ENCODE measurements around the gene MYCBP2. TPM values are rescaled to one million over a fixed set of nuclear protein-coding genes. Genes with fewer than 3 reads are reported as not detected.
A peak's percentile ranks its signal among the peaks of the same experiment; 100 is the strongest.

The MYCBP2 gene
- total RNA-seq, 1 donor from 2014 or later, result 96.4 TPM

GRCh38 chr13:77171451-77171850 is 155.4 kb downstream of the MYCBP2 start:
- peaks cover 37% of the 10 kb centered on the region for H3K36me3 Mint-ChIP-seq (ENCODE audit: low read depth)
- no peak overlapping the region for H3K27ac Mint-ChIP-seq
- no peak overlapping the region for H3K4me3 Mint-ChIP-seq
- H3K27me3 Mint-ChIP-seq (ENCODE audit: insufficient read depth), result no peaks in the 10 kb centered on the region
- intact Hi-C loops (cut with micrococcal nuclease), result no loop called here
- H3K4me1 Mint-ChIP-seq (ENCODE audit: low read depth), result peaks cover 13% of the 10 kb centered on the region
- no peaks in the 10 kb centered on the region for H3K9me3 Mint-ChIP-seq
- no peak for DNase-seq (ENCODE audit: low spot score)

GRCh38 chr13:77168237-77168636 is 158.7 kb downstream of the MYCBP2 start:
- intact Hi-C loops (cut with micrococcal nuclease), result no loop called here
- H3K4me1 Mint-ChIP-seq (ENCODE audit: low read depth), result peaks cover 11% of the 10 kb centered on the region
- H3K36me3 Mint-ChIP-seq (ENCODE audit: low read depth), result peaks cover 56% of the 10 kb centered on the region
- no peaks in the 10 kb centered on the region for H3K27me3 Mint-ChIP-seq (ENCODE audit: insufficient read depth)
- no peak overlapping the region for H3K4me3 Mint-ChIP-seq
- H3K9me3 Mint-ChIP-seq, result no peaks in the 10 kb centered on the region
- no peak for DNase-seq (ENCODE audit: low spot score)
- peak overlapping the region; percentile 37 for H3K27ac Mint-ChIP-seq

GRCh38 chr13:77150651-77151050 is 176.2 kb downstream of the MYCBP2 start:
- H3K9me3 Mint-ChIP-seq, result no peaks in the 10 kb centered on the region
- H3K27ac Mint-ChIP-seq, result no peak overlapping the region
- no peak overlapping the region for H3K4me3 Mint-ChIP-seq
- H3K27me3 Mint-ChIP-seq (ENCODE audit: insufficient read depth), result no peaks in the 10 kb centered on the region
- DNase-seq (ENCODE audit: low spot score), result no peak
- H3K36me3 Mint-ChIP-seq (ENCODE audit: low read depth), result peaks cover 34% of the 10 kb centered on the region
- no peaks in the 10 kb centered on the region for H3K4me1 Mint-ChIP-seq (ENCODE audit: low read depth)
- intact Hi-C loops (cut with micrococcal nuclease), result no loop called here

- H3K27me3 Mint-ChIP-seq (ENCODE audit: insufficient read depth), result no peaks in the 10 kb centered on the region
- H3K4me3 Mint-ChIP-seq, result no peak overlapping the region
- intact Hi-C loops (cut with micrococcal nuclease), result no loop called here
- H3K36me3 Mint-ChIP-seq (ENCODE audit: low read depth), result peaks cover 37% of the 10 kb centered on the region
- no peaks in the 10 kb centered on the region for H3K4me1 Mint-ChIP-seq (ENCODE audit: low read depth)
- no peaks in the 10 kb centered on the region for H3K9me3 Mint-ChIP-seq
- DNase-seq (ENCODE audit: low spot score), result no peak
- H3K27ac Mint-ChIP-seq, result no peak overlapping the region
Measured at GRCh38 chr13:77143431-77143830, 183.5 kb downstream of the MYCBP2 start.

- H3K4me3 Mint-ChIP-seq, result no peak overlapping the region
- no peaks in the 10 kb centered on the region for H3K4me1 Mint-ChIP-seq (ENCODE audit: low read depth)
- no peak overlapping the region for H3K27ac Mint-ChIP-seq
- H3K9me3 Mint-ChIP-seq, result no peaks in the 10 kb centered on the region
- H3K36me3 Mint-ChIP-seq (ENCODE audit: low read depth), result peaks cover 42% of the 10 kb centered on the region
- intact Hi-C loops (cut with micrococcal nuclease), result no loop called here
- no peak for DNase-seq (ENCODE audit: low spot score)
- H3K27me3 Mint-ChIP-seq (ENCODE audit: insufficient read depth), result no peaks in the 10 kb centered on the region
Measured at GRCh38 chr13:77139306-77139705, 187.6 kb downstream of the MYCBP2 start.

- Mint-ChIP-seq H3K36me3 (ENCODE audit: low read depth) (peaks cover 41% of the 10 kb centered on the region), H3K9me3 (no peaks in the 10 kb centered on the region)
- intact Hi-C loops (cut with micrococcal nuclease), result no loop called here
Measured at GRCh38 chr13:77138813-77139212, 188.1 kb downstream of the MYCBP2 start.

GRCh38 chr13:77136902-77137420 is 189.9 kb downstream of the MYCBP2 start:
- Mint-ChIP-seq H3K27ac (no peak overlapping the region), H3K4me1 (ENCODE audit: low read depth) (no peaks in the 10 kb centered on the region), H3K9me3 (no peaks in the 10 kb centered on the region), H3K36me3 (ENCODE audit: low read depth) (peaks cover 38% of the 10 kb centered on the region), H3K27me3 (ENCODE audit: insufficient read depth) (no peaks in the 10 kb centered on the region), H3K4me3 (no peak overlapping the region)
- intact Hi-C loops (cut with micrococcal nuclease), result no loop called here
- no peak for DNase-seq (ENCODE audit: low spot score)

More at GRCh38 chr13:77138813-77139212, 188.1 kb downstream of the MYCBP2 start:
- no peak overlapping the region for H3K27ac Mint-ChIP-seq
- H3K27me3 Mint-ChIP-seq (ENCODE audit: insufficient read depth), result no peaks in the 10 kb centered on the region
- DNase-seq (ENCODE audit: low spot score), result no peak
- H3K4me3 Mint-ChIP-seq, result no peak overlapping the region
- H3K4me1 Mint-ChIP-seq (ENCODE audit: low read depth), result no peaks in the 10 kb centered on the region

GRCh38 chr13:77124423-77124822 is 202.5 kb downstream of the MYCBP2 start:
- intact Hi-C loops (cut with micrococcal nuclease), result no loop called here
- Mint-ChIP-seq H3K36me3 (ENCODE audit: low read depth) (peaks cover 14% of the 10 kb centered on the region), H3K27ac (no peak overlapping the region), H3K4me1 (ENCODE audit: low read depth) (peaks cover 6% of the 10 kb centered on the region), H3K9me3 (no peaks in the 10 kb centered on the region), H3K4me3 (no peak overlapping the region), H3K27me3 (ENCODE audit: insufficient read depth) (no peaks in the 10 kb centered on the region)
- DNase-seq (ENCODE audit: low spot score), result no peak

GRCh38 chr13:77118134-77118533 is 208.8 kb downstream of the MYCBP2 start:
- H3K9me3 Mint-ChIP-seq, result no peaks in the 10 kb centered on the region
- H3K27me3 Mint-ChIP-seq (ENCODE audit: insufficient read depth), result no peaks in the 10 kb centered on the region
- intact Hi-C loops (cut with micrococcal nuclease), result no loop called here
- no peak for DNase-seq (ENCODE audit: low spot score)
- H3K36me3 Mint-ChIP-seq (ENCODE audit: low read depth), result peaks cover 27% of the 10 kb centered on the region
- H3K4me3 Mint-ChIP-seq, result no peak overlapping the region
- H3K4me1 Mint-ChIP-seq (ENCODE audit: low read depth), result peaks cover 6% of the 10 kb centered on the region
- no peak overlapping the region for H3K27ac Mint-ChIP-seq

- H3K4me3 Mint-ChIP-seq, result no peak overlapping the region
- H3K9me3 Mint-ChIP-seq, result peaks cover 13% of the 10 kb centered on the region
- H3K27me3 Mint-ChIP-seq (ENCODE audit: insufficient read depth), result no peaks in the 10 kb centered on the region
- H3K4me1 Mint-ChIP-seq (ENCODE audit: low read depth), result no peaks in the 10 kb centered on the region
- peaks cover 46% of the 10 kb centered on the region for H3K36me3 Mint-ChIP-seq (ENCODE audit: low read depth)
- intact Hi-C loops (cut with micrococcal nuclease), result no loop called here
- DNase-seq (ENCODE audit: low spot score), result no peak
- no peak overlapping the region for H3K27ac Mint-ChIP-seq
Measured at GRCh38 chr13:77114271-77114670, 212.6 kb downstream of the MYCBP2 start.

GRCh38 chr13:77113496-77113895 is 213.4 kb downstream of the MYCBP2 start:
- H3K4me1 Mint-ChIP-seq (ENCODE audit: low read depth), result no peaks in the 10 kb centered on the region
- intact Hi-C loops (cut with micrococcal nuclease), result no loop called here
- H3K4me3 Mint-ChIP-seq, result no peak overlapping the region
- no peaks in the 10 kb centered on the region for H3K27me3 Mint-ChIP-seq (ENCODE audit: insufficient read depth)
- DNase-seq (ENCODE audit: low spot score), result no peak
- peaks cover 13% of the 10 kb centered on the region for H3K9me3 Mint-ChIP-seq
- H3K36me3 Mint-ChIP-seq (ENCODE audit: low read depth), result peaks cover 47% of the 10 kb centered on the region
- no peak overlapping the region for H3K27ac Mint-ChIP-seq

GRCh38 chr13:77105051-77105450 is 221.8 kb downstream of the MYCBP2 start:
- H3K9me3 Mint-ChIP-seq, result no peaks in the 10 kb centered on the region
- peaks cover 14% of the 10 kb centered on the region for H3K36me3 Mint-ChIP-seq (ENCODE audit: low read depth)
- no peak overlapping the region for H3K27ac Mint-ChIP-seq
- H3K27me3 Mint-ChIP-seq (ENCODE audit: insufficient read depth), result no peaks in the 10 kb centered on the region
- intact Hi-C loops (cut with micrococcal nuclease), result no loop called here
- H3K4me3 Mint-ChIP-seq, result no peak overlapping the region
- DNase-seq (ENCODE audit: low spot score), result no peak
- H3K4me1 Mint-ChIP-seq (ENCODE audit: low read depth), result no peaks in the 10 kb centered on the region

- H3K27me3 Mint-ChIP-seq (ENCODE audit: insufficient read depth), result no peaks in the 10 kb centered on the region
- intact Hi-C loops (cut with micrococcal nuclease), result no loop called here
- no peak overlapping the region for H3K27ac Mint-ChIP-seq
- H3K4me3 Mint-ChIP-seq, result no peak overlapping the region
- no peaks in the 10 kb centered on the region for H3K9me3 Mint-ChIP-seq
- H3K4me1 Mint-ChIP-seq (ENCODE audit: low read depth), result no peaks in the 10 kb centered on the region
- no peak for DNase-seq (ENCODE audit: low spot score)
- peaks cover 28% of the 10 kb centered on the region for H3K36me3 Mint-ChIP-seq (ENCODE audit: low read depth)
Measured at GRCh38 chr13:77099415-77099814, 227.5 kb downstream of the MYCBP2 start.

GRCh38 chr13:77095288-77095687 is 231.6 kb downstream of the MYCBP2 start:
- no peak for DNase-seq (ENCODE audit: low spot score)
- intact Hi-C loops (cut with micrococcal nuclease), result no loop called here
- peaks cover 44% of the 10 kb centered on the region for H3K36me3 Mint-ChIP-seq (ENCODE audit: low read depth)
- no peaks in the 10 kb centered on the region for H3K9me3 Mint-ChIP-seq
- H3K27ac Mint-ChIP-seq, result no peak overlapping the region
- H3K27me3 Mint-ChIP-seq (ENCODE audit: insufficient read depth), result no peaks in the 10 kb centered on the region
- H3K4me1 Mint-ChIP-seq (ENCODE audit: low read depth), result no peaks in the 10 kb centered on the region
- H3K4me3 Mint-ChIP-seq, result no peak overlapping the region
